Hair follicle dermal papilla cell (primary cell): ENCODE data around the gene TIE1. TPM values are rescaled to one million over a fixed set of nuclear protein-coding genes. Genes with fewer than 3 reads are reported as not detected.

Experiments used
- total RNA-seq: library from RNA; depleted of rRNA; stranded (reverse); fragments of >200 nt; gene quantifications from 2 replicates; pipeline ENCODE4 v1.2.3, GENCODE V29; 2012

Gene TIE1
- total RNA-seq = not detected in 2 replicates

GRCh38 chr1:43300378-43301094 lies at the start of gene TIE1:
TSS of gene TIE1 (plus strand) at chr1:43300982. CDS start at chr1:43301072, 90 bp downstream.

GRCh38 chr1:43269627-43270375 lies 31.0 kb upstream of the TIE1 start, which contains the start of gene TMEM125:
TSS of gene TMEM125 (plus strand) at chr1:43269983. CDS start at chr1:43272723, 2,740 bp downstream.

GRCh38 chr1:43285269-43285990 lies 15.4 kb upstream of the TIE1 start, which contains the start of gene C1orf210:
TSS of gene C1orf210 (minus strand) at chr1:43285581. CDS start at chr1:43283270, 2,311 bp downstream.

GRCh38 chr1:43337588-43337987 lies 36.8 kb downstream of the TIE1 start, which contains the start of gene MPL:
TSS of gene MPL (plus strand) at chr1:43337818. CDS start at chr1:43337849, 31 bp downstream.

GRCh38 chr1:43358746-43359693 lies 58.2 kb downstream of the TIE1 start, which contains the start of gene CDC20:
TSS of gene CDC20 (plus strand) at chr1:43358981. CDS start at chr1:43359216, 235 bp downstream.

GRCh38 chr1:43367904-43368645 lies 67.3 kb downstream of the TIE1 start, which contains the start of gene ELOVL1:
TSS of gene ELOVL1 (minus strand) at chr1:43368011. CDS start at chr1:43365609, 2,402 bp downstream.

Other genes with a start within 250 kb of the TIE1 start
- gene EBNA1BP2, start 128.7 kb upstream of the TIE1 start, total RNA-seq = 33.5 and 35.7 TPM in 2 replicates
- 0.61 and 0.81 TPM in 2 replicates for gene CFAP57, start 128.7 kb upstream of the TIE1 start, total RNA-seq
- not detected in 2 replicates for gene TMEM125, start 31.0 kb upstream of the TIE1 start, total RNA-seq
- gene C1orf210, start 15.4 kb upstream of the TIE1 start, total RNA-seq = not detected in 2 replicates
- 0.65 TPM in 1 of 2 replicates, not detected in the other for gene MPL, start 36.8 kb downstream of the TIE1 start, total RNA-seq
- 7.2 and 7.6 TPM in 2 replicates for gene CDC20, start 58.0 kb downstream of the TIE1 start, total RNA-seq
- gene ELOVL1, start 67.0 kb downstream of the TIE1 start, total RNA-seq = 39.9 and 61.0 TPM in 2 replicates
- gene MED8, start 88.8 kb downstream of the TIE1 start, total RNA-seq = 58.7 and 69.8 TPM in 2 replicates
- 43.7 and 53.1 TPM in 2 replicates for gene SZT2, start 88.9 kb downstream of the TIE1 start, total RNA-seq
- gene HYI, start 152.9 kb downstream of the TIE1 start, total RNA-seq = 22.2 and 34.0 TPM in 2 replicates
- gene PTPRF, start 229.9 kb downstream of the TIE1 start, total RNA-seq = 39.7 and 45.4 TPM in 2 replicates